Uterus (tissue), 2 donors: ENCODE results near the gene PGM1.

Experiments
- POLR2A ChIP-seq, 2 donors: fragments of 450-650 bp; IDR thresholded peaks; one replicate each; pipeline ENCODE4 v1.6.1; 2016; ENCODE audit warnings: antibody characterized with exemption in 2 of 2, mild to moderate bottlenecking in 1 of 2, moderate library complexity in 1 of 2
- TF ChIP-seq, protein P1 (sequence below), 4 experiments: fragments of 200-600 bp in 2 of 4; fragments of 450-650 bp in 2 of 4; sonication (generic) in 2 of 4; IDR thresholded peaks; one replicate each; pipeline ENCODE4 v1.5.1; 2016 to 2019; ENCODE audit warnings: antibody characterized with exemption in 4 of 4, mild to moderate bottlenecking in 2 of 4, moderate library complexity in 1 of 4

DNA sequence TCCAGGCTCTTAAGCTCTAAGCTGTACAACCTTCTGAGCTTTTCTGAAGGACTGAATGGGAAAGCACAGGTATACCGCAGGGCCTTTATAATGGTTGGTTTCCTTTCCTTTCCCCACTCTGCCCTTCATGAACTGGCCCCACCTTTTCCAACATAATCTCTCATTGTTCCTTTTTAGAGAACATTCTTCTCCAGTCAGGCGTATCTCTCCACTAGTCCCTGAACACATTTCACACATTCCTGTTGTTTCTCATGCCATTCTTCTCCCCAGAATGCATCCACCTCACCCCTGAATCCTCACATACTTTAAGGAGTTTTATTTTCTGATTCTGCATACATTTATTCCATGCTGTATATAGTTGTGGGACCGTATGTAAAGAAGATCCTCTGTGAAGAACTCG is 41.3 kb downstream of the PGM1 start:
- TF ChIP-seq, protein P1, sequence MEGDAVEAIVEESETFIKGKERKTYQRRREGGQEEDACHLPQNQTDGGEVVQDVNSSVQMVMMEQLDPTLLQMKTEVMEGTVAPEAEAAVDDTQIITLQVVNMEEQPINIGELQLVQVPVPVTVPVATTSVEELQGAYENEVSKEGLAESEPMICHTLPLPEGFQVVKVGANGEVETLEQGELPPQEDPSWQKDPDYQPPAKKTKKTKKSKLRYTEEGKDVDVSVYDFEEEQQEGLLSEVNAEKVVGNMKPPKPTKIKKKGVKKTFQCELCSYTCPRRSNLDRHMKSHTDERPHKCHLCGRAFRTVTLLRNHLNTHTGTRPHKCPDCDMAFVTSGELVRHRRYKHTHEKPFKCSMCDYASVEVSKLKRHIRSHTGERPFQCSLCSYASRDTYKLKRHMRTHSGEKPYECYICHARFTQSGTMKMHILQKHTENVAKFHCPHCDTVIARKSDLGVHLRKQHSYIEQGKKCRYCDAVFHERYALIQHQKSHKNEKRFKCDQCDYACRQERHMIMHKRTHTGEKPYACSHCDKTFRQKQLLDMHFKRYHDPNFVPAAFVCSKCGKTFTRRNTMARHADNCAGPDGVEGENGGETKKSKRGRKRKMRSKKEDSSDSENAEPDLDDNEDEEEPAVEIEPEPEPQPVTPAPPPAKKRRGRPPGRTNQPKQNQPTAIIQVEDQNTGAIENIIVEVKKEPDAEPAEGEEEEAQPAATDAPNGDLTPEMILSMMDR (IDR thresholded peaks at IDR 0.05) = no peak
- no peak for TF ChIP-seq POLR2A (IDR thresholded peaks at IDR 0.05)
